ENCODE data around the gene EP400.

DNA sequence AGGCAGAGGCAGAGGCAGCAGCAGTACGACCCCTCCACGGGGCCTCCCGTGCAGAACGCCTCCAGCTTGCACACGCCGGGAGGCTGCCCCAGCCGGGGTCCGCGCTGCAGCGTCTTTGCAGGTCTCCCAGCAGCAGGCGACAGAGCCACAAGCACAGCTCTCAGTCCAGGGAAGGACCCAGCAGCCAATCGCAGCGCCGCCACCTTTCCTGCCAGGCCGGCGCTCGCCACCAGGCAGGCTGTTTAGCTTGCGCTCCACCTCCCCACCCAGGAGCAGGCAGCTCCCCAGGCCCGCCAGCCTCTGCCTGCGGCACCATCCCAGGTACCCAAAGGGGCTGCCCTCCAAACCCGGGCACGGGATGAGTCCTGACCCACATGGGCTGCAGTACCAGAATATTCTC, 169.1 kb downstream of the EP400 start:
- no peak for TF ChIP-seq POLR2AphosphoS5 (IDR thresholded peaks at IDR 0.05)
- no peak for TF ChIP-seq POLR2A (IDR thresholded peaks at IDR 0.05)
- TF ChIP-seq, protein P1, sequence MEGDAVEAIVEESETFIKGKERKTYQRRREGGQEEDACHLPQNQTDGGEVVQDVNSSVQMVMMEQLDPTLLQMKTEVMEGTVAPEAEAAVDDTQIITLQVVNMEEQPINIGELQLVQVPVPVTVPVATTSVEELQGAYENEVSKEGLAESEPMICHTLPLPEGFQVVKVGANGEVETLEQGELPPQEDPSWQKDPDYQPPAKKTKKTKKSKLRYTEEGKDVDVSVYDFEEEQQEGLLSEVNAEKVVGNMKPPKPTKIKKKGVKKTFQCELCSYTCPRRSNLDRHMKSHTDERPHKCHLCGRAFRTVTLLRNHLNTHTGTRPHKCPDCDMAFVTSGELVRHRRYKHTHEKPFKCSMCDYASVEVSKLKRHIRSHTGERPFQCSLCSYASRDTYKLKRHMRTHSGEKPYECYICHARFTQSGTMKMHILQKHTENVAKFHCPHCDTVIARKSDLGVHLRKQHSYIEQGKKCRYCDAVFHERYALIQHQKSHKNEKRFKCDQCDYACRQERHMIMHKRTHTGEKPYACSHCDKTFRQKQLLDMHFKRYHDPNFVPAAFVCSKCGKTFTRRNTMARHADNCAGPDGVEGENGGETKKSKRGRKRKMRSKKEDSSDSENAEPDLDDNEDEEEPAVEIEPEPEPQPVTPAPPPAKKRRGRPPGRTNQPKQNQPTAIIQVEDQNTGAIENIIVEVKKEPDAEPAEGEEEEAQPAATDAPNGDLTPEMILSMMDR (IDR thresholded peaks at IDR 0.05): no peak
- TF ChIP-seq EP300 (IDR thresholded peaks at IDR 0.05): no peak

All from upper lobe of left lung (tissue), 4 donors.